RWPE2 (cell line): ENCODE results near the gene PYHIN1.

ENCODE experiments used
- ATAC-seq: fragments of 200-7000 bp; cut with Tn5 transposase; 3 replicates; pipeline ENCODE4 v1.9.1; 2021; ENCODE audit warnings: low read depth
- DNase-seq: peaks from one replicate; pipeline ENCODE4 v3.0.0-alpha.2; 2020; ENCODE audit warnings: low spot score
- H3K27ac ChIP-seq: fragments of 450-650 bp; 2 replicates; pipeline ENCODE4 v1.5.1; 2017; ENCODE audit warnings: mild to moderate bottlenecking; ENCODE audit not compliant: poor library complexity, severe bottlenecking
- H3K27me3 ChIP-seq: fragments of 250-450 bp; sonication (Bioruptor Pico); 2 replicates; pipeline ENCODE4 v1.5.1; 2021; ENCODE audit warnings: mild to moderate bottlenecking, moderate library complexity; ENCODE audit not compliant: insufficient read depth, poor library complexity, severe bottlenecking
- H3K36me3 ChIP-seq: fragments of 250-450 bp; sonication (Bioruptor Pico); 2 replicates; pipeline ENCODE4 v1.5.1; 2020; ENCODE audit warnings: low read depth, mild to moderate bottlenecking, moderate library complexity
- H3K4me1 ChIP-seq: fragments of 250-450 bp; sonication (Bioruptor Pico); 2 replicates; pipeline ENCODE4 v1.5.1; 2021; ENCODE audit warnings: mild to moderate bottlenecking, moderate library complexity; ENCODE audit not compliant: insufficient read depth, poor library complexity, severe bottlenecking
- H3K4me3 ChIP-seq: fragments of 250-450 bp; sonication (Bioruptor Pico); 2 replicates; pipeline ENCODE4 v1.5.1; 2021; ENCODE audit warnings: mild to moderate bottlenecking, moderate library complexity; ENCODE audit not compliant: severe bottlenecking
- H3K9me3 ChIP-seq: fragments of 250-450 bp; sonication (Bioruptor Pico); 2 replicates; pipeline ENCODE4 v1.5.1; 2021; ENCODE audit warnings: mild to moderate bottlenecking, moderate library complexity; ENCODE audit not compliant: severe bottlenecking
- TF ChIP-seq, protein P1 (sequence below): fragments of 450-650 bp; IDR thresholded peaks from one replicate; pipeline ENCODE4 v1.5.1; 2017; ENCODE audit warnings: mild to moderate bottlenecking, moderate library complexity; ENCODE audit not compliant: poor library complexity, severe bottlenecking

Gene PYHIN1

DNA sequence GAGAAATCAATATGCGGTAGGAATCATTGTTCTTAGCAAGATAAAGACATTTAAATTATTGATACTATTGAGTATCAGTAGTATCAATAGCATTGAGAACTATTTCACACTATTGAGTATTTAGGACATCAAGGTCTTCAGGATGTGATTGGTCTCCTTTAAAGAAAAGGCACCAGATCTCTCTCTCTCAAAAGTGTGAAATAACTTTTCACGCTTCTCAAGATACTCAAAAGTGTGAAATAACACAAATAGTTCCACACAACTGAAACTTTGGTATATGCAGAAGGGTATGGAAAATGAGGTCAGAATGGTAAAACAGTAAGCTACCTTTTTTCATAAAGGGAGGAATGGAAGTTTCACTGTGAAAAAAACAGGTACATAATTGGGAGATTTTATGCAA is 6.7 kb upstream of the PYHIN1 start:
- ATAC-seq (no peak), DNase-seq (no peak)
- Histone ChIP-seq H3K9me3 (no peaks in the 10 kb centered on the region), H3K27me3 (no peaks in the 10 kb centered on the region), H3K36me3 (no peaks in the 10 kb centered on the region), H3K4me1 (no peaks in the 10 kb centered on the region), H3K4me3 (no peak overlapping the region), H3K27ac (no peak overlapping the region)
- TF ChIP-seq, protein P1, sequence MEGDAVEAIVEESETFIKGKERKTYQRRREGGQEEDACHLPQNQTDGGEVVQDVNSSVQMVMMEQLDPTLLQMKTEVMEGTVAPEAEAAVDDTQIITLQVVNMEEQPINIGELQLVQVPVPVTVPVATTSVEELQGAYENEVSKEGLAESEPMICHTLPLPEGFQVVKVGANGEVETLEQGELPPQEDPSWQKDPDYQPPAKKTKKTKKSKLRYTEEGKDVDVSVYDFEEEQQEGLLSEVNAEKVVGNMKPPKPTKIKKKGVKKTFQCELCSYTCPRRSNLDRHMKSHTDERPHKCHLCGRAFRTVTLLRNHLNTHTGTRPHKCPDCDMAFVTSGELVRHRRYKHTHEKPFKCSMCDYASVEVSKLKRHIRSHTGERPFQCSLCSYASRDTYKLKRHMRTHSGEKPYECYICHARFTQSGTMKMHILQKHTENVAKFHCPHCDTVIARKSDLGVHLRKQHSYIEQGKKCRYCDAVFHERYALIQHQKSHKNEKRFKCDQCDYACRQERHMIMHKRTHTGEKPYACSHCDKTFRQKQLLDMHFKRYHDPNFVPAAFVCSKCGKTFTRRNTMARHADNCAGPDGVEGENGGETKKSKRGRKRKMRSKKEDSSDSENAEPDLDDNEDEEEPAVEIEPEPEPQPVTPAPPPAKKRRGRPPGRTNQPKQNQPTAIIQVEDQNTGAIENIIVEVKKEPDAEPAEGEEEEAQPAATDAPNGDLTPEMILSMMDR: no peak

DNA sequence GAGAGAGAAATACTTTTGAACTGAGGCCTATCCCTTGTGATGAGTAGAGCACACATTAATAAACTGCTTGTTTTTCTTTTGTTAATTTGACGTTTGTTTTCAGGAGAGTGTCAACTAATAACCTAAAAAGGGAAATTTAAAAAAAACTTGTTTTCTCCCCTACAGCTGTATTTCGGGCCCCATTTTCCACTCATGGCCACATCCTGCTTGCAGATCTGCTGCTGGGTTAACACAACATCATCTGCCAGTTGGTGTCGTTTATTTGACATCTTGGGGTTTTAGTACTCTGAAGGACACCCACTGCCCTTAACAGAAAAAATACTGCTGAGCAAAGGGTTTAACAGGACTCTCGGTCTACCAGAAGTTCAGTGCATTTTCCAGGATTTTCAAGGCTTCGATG is 848 bp upstream of the PYHIN1 start:
- TF ChIP-seq, protein P1: no peak
- ATAC-seq (no peak), DNase-seq (no peak)
- Histone ChIP-seq H3K27me3 (no peaks in the 10 kb centered on the region), H3K27ac (no peak overlapping the region), H3K36me3 (no peaks in the 10 kb centered on the region), H3K4me1 (no peaks in the 10 kb centered on the region), H3K9me3 (no peaks in the 10 kb centered on the region), H3K4me3 (no peak overlapping the region)

DNA sequence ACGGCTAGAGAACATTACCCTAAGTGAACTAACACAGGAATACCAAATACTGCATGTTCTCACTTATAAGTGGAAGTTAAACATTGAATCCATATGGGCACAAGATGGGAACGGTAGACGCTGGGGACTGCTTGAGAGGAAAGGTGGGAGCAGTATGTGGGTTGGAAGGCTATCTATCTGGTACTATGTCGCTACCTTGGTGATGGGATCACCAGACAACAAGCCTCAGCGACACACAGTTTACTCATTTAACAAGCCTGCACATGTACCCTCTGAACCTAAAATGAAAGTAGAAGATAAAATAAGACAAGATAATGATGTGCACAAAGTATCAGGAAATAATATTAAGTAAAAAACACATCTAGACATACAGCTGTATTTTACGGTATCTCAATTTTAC is 819 bp downstream of the PYHIN1 start:
- Histone ChIP-seq H3K9me3 (no peaks in the 10 kb centered on the region), H3K36me3 (no peaks in the 10 kb centered on the region), H3K4me1 (no peaks in the 10 kb centered on the region), H3K27me3 (no peaks in the 10 kb centered on the region), H3K4me3 (no peak overlapping the region), H3K27ac (no peak overlapping the region)
- TF ChIP-seq, protein P1: no peak
- ATAC-seq (no peak), DNase-seq (no peak)

DNA sequence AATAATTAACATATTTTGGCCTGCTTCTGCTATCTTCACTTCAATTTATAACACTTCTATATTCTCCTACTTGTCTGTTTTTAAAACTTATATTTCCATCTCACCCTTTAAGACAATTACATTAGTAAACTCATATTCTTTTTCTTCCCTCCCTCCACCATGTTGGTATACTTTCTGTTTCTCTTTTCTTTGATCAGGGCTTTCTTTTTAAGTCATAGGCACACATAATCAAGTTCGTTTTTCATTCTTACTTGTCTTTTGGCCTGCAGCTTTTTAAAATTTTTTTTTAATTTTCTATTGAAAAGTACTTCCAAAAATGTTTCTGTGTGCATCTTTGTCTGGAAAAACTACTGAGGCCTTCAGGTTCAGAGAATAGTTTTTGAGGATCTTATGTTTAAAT is 2.3 kb downstream of the PYHIN1 start:
- Histone ChIP-seq H3K27ac (no peak overlapping the region), H3K4me1 (no peaks in the 10 kb centered on the region), H3K36me3 (no peaks in the 10 kb centered on the region), H3K4me3 (no peak overlapping the region), H3K27me3 (no peaks in the 10 kb centered on the region), H3K9me3 (no peaks in the 10 kb centered on the region)
- TF ChIP-seq, protein P1: no peak
- no peak for ATAC-seq
- DNase-seq: no peak

- peaks cover 8% of the 10 kb centered on the region for H3K4me1 ChIP-seq
- H3K9me3 ChIP-seq: no peaks in the 10 kb centered on the region
- DNase-seq (no peak), ATAC-seq (no peak)
- H3K4me3 ChIP-seq: no peak overlapping the region
- TF ChIP-seq, protein P1: no peak
- H3K36me3 ChIP-seq: no peaks in the 10 kb centered on the region
- no peaks in the 10 kb centered on the region for H3K27me3 ChIP-seq
- no peak overlapping the region for H3K27ac ChIP-seq
Measured at GRCh38 chr1:158939180-158939579, 7.8 kb downstream of the PYHIN1 start.
